ENCODE measurements around the gene PTPRN2. TPM values are rescaled to one million over a fixed set of nuclear protein-coding genes. Genes with fewer than 3 reads are reported as not detected.

Gene PTPRN2
- total and polyA plus RNA-seq, 9 of the 15 experiments (the other 6 are each of a cell fraction or from before 2014, with no cell fraction given), result not detected

GRCh38 chr7:157490465-157490912, 1097.1 kb downstream of the PTPRN2 start (continued):
- TF ChIP-seq, protein P1, sequence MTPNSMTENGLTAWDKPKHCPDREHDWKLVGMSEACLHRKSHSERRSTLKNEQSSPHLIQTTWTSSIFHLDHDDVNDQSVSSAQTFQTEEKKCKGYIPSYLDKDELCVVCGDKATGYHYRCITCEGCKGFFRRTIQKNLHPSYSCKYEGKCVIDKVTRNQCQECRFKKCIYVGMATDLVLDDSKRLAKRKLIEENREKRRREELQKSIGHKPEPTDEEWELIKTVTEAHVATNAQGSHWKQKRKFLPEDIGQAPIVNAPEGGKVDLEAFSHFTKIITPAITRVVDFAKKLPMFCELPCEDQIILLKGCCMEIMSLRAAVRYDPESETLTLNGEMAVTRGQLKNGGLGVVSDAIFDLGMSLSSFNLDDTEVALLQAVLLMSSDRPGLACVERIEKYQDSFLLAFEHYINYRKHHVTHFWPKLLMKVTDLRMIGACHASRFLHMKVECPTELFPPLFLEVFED (CRISPR knock-in tag; conservative IDR thresholded peaks at IDR 0.05), result no peak; the same call in 1 of the 2 replicates
- TF ChIP-seq SMARCA4 (IDR thresholded peaks at IDR 0.05) (peak; percentile 91), SREBF2 (CRISPR knock-in tag; IDR thresholded peaks at IDR 0.05) (no peak), SAFB (IDR thresholded peaks at IDR 0.05; ENCODE audit: borderline replicate concordance, low read depth, low read length) (no peak), ZFP1 (CRISPR knock-in tag; IDR thresholded peaks at IDR 0.05) (no peak), HNRNPLL (IDR thresholded peaks at IDR 0.05; ENCODE audit: low read depth, low read length, poor library complexity, severe bottlenecking) (no peak), HMBOX1 (IDR thresholded peaks at IDR 0.05) (peak; percentile 72), ARID1B (IDR thresholded peaks at IDR 0.05) (peak; percentile 85), TBP (optimal IDR thresholded peaks at IDR 0.05; ENCODE audit: low read depth, low read length) (no peak), ZNF408 (CRISPR knock-in tag; IDR thresholded peaks at IDR 0.05; ENCODE audit: low read depth) (no peak), ATF4 (CRISPR knock-in tag; IDR thresholded peaks at IDR 0.05) (no peak), MED1 (CRISPR knock-in tag; IDR thresholded peaks at IDR 0.05; ENCODE audit: borderline replicate concordance) (no peak), RFX7 (CRISPR knock-in tag; IDR thresholded peaks at IDR 0.05) (no peak), LEF1 (IDR thresholded peaks at IDR 0.05) (peak; percentile 65; the same call in 1 of the 2 replicates), ARID2 (IDR thresholded peaks at IDR 0.05) (no peak), MCM3 (IDR thresholded peaks at IDR 0.05) (no peak), FIP1L1 (IDR thresholded peaks at IDR 0.05; ENCODE audit: low read depth, low read length, poor library complexity, severe bottlenecking) (no peak), MTA3 (IDR thresholded peaks at IDR 0.05; ENCODE audit: borderline replicate concordance) (peak; percentile 78), ZNF174 (CRISPR knock-in tag; IDR thresholded peaks at IDR 0.05) (no peak), RUNX1 (IDR thresholded peaks at IDR 0.05; ENCODE audit: low read depth) (no peak), STAG1 (CRISPR knock-in tag; IDR thresholded peaks at IDR 0.05; ENCODE audit: borderline replicate concordance) (no peak)
- TF ChIP-seq, protein P2, sequence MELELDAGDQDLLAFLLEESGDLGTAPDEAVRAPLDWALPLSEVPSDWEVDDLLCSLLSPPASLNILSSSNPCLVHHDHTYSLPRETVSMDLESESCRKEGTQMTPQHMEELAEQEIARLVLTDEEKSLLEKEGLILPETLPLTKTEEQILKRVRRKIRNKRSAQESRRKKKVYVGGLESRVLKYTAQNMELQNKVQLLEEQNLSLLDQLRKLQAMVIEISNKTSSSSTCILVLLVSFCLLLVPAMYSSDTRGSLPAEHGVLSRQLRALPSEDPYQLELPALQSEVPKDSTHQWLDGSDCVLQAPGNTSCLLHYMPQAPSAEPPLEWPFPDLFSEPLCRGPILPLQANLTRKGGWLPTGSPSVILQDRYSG (tag; conservative IDR thresholded peaks at IDR 0.05; ENCODE audit: low read depth), result no peak
- TF ChIP-seq, protein P3, sequence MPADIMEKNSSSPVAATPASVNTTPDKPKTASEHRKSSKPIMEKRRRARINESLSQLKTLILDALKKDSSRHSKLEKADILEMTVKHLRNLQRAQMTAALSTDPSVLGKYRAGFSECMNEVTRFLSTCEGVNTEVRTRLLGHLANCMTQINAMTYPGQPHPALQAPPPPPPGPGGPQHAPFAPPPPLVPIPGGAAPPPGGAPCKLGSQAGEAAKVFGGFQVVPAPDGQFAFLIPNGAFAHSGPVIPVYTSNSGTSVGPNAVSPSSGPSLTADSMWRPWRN (IDR thresholded peaks at IDR 0.05; ENCODE audit: low read depth), result peak; percentile 73; the same call in 1 of the 2 replicates
- TF ChIP-seq, protein P4, sequence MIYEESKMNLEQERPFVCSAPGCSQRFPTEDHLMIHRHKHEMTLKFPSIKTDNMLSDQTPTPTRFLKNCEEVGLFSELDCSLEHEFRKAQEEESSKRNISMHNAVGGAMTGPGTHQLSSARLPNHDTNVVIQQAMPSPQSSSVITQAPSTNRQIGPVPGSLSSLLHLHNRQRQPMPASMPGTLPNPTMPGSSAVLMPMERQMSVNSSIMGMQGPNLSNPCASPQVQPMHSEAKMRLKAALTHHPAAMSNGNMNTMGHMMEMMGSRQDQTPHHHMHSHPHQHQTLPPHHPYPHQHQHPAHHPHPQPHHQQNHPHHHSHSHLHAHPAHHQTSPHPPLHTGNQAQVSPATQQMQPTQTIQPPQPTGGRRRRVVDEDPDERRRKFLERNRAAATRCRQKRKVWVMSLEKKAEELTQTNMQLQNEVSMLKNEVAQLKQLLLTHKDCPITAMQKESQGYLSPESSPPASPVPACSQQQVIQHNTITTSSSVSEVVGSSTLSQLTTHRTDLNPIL (CRISPR knock-in tag; IDR thresholded peaks at IDR 0.05), result no peak
